ENCODE measurements around the gene RHOG. TPM values are rescaled to one million over a fixed set of nuclear protein-coding genes. Genes with fewer than 3 reads are reported as not detected.
A peak's percentile ranks its signal among the peaks of the same experiment; 100 is the strongest.

Gene RHOG
- total and polyA plus RNA-seq, 5 donors: 18.7 to 26.0 (median 25.3) TPM

- H3K4me1 ChIP-seq (ENCODE audit: control insufficient read depth, insufficient read depth, low read length): no peaks in the 10 kb centered on the region
- intact Hi-C loops (cut with DNase I): no loop called here
- H3K9me3 ChIP-seq (ENCODE audit: control insufficient read depth, low read length): no peaks in the 10 kb centered on the region
- WGBS: 87% methylated on average over 1 of the region's 1 CpG
- no peaks in the 10 kb centered on the region for H3K27me3 ChIP-seq (ENCODE audit: control insufficient read depth, insufficient read depth)
- DNase-seq: no peak
- H3K4me3 ChIP-seq (ENCODE audit: low read length): no peak overlapping the region
- ATAC-seq: no peak
- H3K27ac ChIP-seq (ENCODE audit: low read length): no peak overlapping the region
These were observed 4.5 kb upstream of the RHOG start for GRCh38 chr11:3845246-3845645.

GRCh38 chr11:3843326-3843725 lies 2.6 kb upstream of the RHOG start:
- Histone ChIP-seq H3K4me1 (ENCODE audit: control insufficient read depth, insufficient read depth, low read length) (peaks cover 3% of the 10 kb centered on the region), H3K4me3 (ENCODE audit: low read length) (no peak overlapping the region), H3K9me3 (ENCODE audit: control insufficient read depth, low read length) (no peaks in the 10 kb centered on the region), H3K27ac (ENCODE audit: low read length) (no peak overlapping the region), H3K27me3 (ENCODE audit: control insufficient read depth, insufficient read depth) (no peaks in the 10 kb centered on the region)
- DNase-seq (no peak), ATAC-seq (no peak)
- 87% methylated on average over 3 of the region's 3 CpGs for WGBS
- intact Hi-C loops (cut with DNase I): loop anchor here in 1 of 4 donors (5.0 kb wide), 1 partner anchor 51 kb away; no protein-coding TSS in a partner anchor

- intact Hi-C loops (cut with DNase I): loop anchor here in 1 of 4 donors (5.0 kb wide), 1 partner anchor 49 kb away; no protein-coding TSS in a partner anchor
- 23% methylated on average over 44 of the region's 44 CpGs for WGBS
- peak; percentile 88 to 95 (median 95) for DNase-seq
- Histone ChIP-seq H3K4me3 (ENCODE audit: low read length) (peak overlapping the region; percentile 100), H3K9me3 (ENCODE audit: control insufficient read depth, low read length) (no peaks in the 10 kb centered on the region), H3K4me1 (ENCODE audit: control insufficient read depth, insufficient read depth, low read length) (peaks cover 16% of the 10 kb centered on the region), H3K27me3 (ENCODE audit: control insufficient read depth, insufficient read depth) (no peaks in the 10 kb centered on the region), H3K27ac (ENCODE audit: low read length) (peak overlapping the region; percentile 33)
- ATAC-seq: peak; percentile 79 to 82
These were observed 929 bp upstream of the RHOG start for GRCh38 chr11:3841426-3842350.

- H3K27ac ChIP-seq (ENCODE audit: low read length): peak overlapping the region; percentile 73
- H3K4me1 ChIP-seq (ENCODE audit: control insufficient read depth, insufficient read depth, low read length): peaks cover 18% of the 10 kb centered on the region
- intact Hi-C loops (cut with DNase I): loop anchor here in 1 of 4 donors (5.0 kb wide), 1 partner anchor 48 kb away; no protein-coding TSS in a partner anchor
- 2% methylated on average over 46 of the region's 46 CpGs for WGBS
- H3K27me3 ChIP-seq (ENCODE audit: control insufficient read depth, insufficient read depth): no peaks in the 10 kb centered on the region
- DNase-seq (peak in 2 of 3 donors; percentile 55 to 68), ATAC-seq (peak; percentile 48 to 53)
- no peaks in the 10 kb centered on the region for H3K9me3 ChIP-seq (ENCODE audit: control insufficient read depth, low read length)
- H3K4me3 ChIP-seq (ENCODE audit: low read length): peak overlapping the region; percentile 100
These were observed 522 bp downstream of the RHOG start for GRCh38 chr11:3840004-3840869.

GRCh38 chr11:3838504-3838903 lies 2.3 kb downstream of the RHOG start:
- H3K4me3 ChIP-seq (ENCODE audit: low read length): no peak overlapping the region
- no peaks in the 10 kb centered on the region for H3K27me3 ChIP-seq (ENCODE audit: control insufficient read depth, insufficient read depth)
- H3K27ac ChIP-seq (ENCODE audit: low read length): peak overlapping the region; percentile 18
- DNase-seq: no peak
- no peaks in the 10 kb centered on the region for H3K9me3 ChIP-seq (ENCODE audit: control insufficient read depth, low read length)
- 77% methylated on average over 2 of the region's 2 CpGs for WGBS
- no peak for ATAC-seq
- intact Hi-C loops (cut with DNase I): no loop called here
- H3K4me1 ChIP-seq (ENCODE audit: control insufficient read depth, insufficient read depth, low read length): peaks cover 28% of the 10 kb centered on the region

- Histone ChIP-seq H3K4me3 (ENCODE audit: low read length) (no peak overlapping the region), H3K27me3 (ENCODE audit: control insufficient read depth, insufficient read depth) (no peaks in the 10 kb centered on the region), H3K4me1 (ENCODE audit: control insufficient read depth, insufficient read depth, low read length) (peaks cover 28% of the 10 kb centered on the region), H3K9me3 (ENCODE audit: control insufficient read depth, low read length) (no peaks in the 10 kb centered on the region), H3K27ac (ENCODE audit: low read length) (peak overlapping the region; percentile 18)
- DNase-seq (peak; percentile 56 to 71 (median 69)), ATAC-seq (peak; percentile 5 to 9)
- intact Hi-C loops (cut with DNase I): no loop called here
- WGBS: 57% methylated on average over 1 of the region's 1 CpG
These were observed 3.0 kb downstream of the RHOG start for GRCh38 chr11:3837793-3838192.

- DNase-seq (peak; percentile 62 to 86 (median 84)), ATAC-seq (no peak)
- Histone ChIP-seq H3K9me3 (ENCODE audit: control insufficient read depth, low read length) (no peaks in the 10 kb centered on the region), H3K4me3 (ENCODE audit: low read length) (no peak overlapping the region), H3K4me1 (ENCODE audit: control insufficient read depth, insufficient read depth, low read length) (peaks cover 33% of the 10 kb centered on the region), H3K27me3 (ENCODE audit: control insufficient read depth, insufficient read depth) (no peaks in the 10 kb centered on the region), H3K27ac (ENCODE audit: low read length) (peak overlapping the region; percentile 59)
- intact Hi-C loops (cut with DNase I): no loop called here
- WGBS: 59% methylated on average over 5 of the region's 5 CpGs
These were observed 3.9 kb downstream of the RHOG start for GRCh38 chr11:3836903-3837302.

GRCh38 chr11:3835751-3836150 lies 5.0 kb downstream of the RHOG start:
- Histone ChIP-seq H3K9me3 (ENCODE audit: control insufficient read depth, low read length) (no peaks in the 10 kb centered on the region), H3K27ac (ENCODE audit: low read length) (peak overlapping the region; percentile 63), H3K4me1 (ENCODE audit: control insufficient read depth, insufficient read depth, low read length) (peaks cover 35% of the 10 kb centered on the region), H3K4me3 (ENCODE audit: low read length) (no peak overlapping the region), H3K27me3 (ENCODE audit: control insufficient read depth, insufficient read depth) (no peaks in the 10 kb centered on the region)
- 47% methylated on average over 4 of the region's 4 CpGs for WGBS
- DNase-seq: peak; percentile 41 to 69 (median 65)
- no peak for ATAC-seq
- intact Hi-C loops (cut with DNase I): no loop called here

- intact Hi-C loops (cut with DNase I): no loop called here
- Histone ChIP-seq H3K27ac (ENCODE audit: low read length) (no peak overlapping the region), H3K4me1 (ENCODE audit: control insufficient read depth, insufficient read depth, low read length) (peaks cover 37% of the 10 kb centered on the region), H3K9me3 (ENCODE audit: control insufficient read depth, low read length) (no peaks in the 10 kb centered on the region), H3K27me3 (ENCODE audit: control insufficient read depth, insufficient read depth) (no peaks in the 10 kb centered on the region), H3K4me3 (ENCODE audit: low read length) (no peak overlapping the region)
- ATAC-seq (peak; percentile 36 to 44), DNase-seq (peak; percentile 59 to 83 (median 77))
- 68% methylated on average over 7 of the region's 7 CpGs for WGBS
These were observed 5.9 kb downstream of the RHOG start for GRCh38 chr11:3834664-3835461.

- DNase-seq: no peak
- H3K4me1 ChIP-seq (ENCODE audit: control insufficient read depth, insufficient read depth, low read length): peaks cover 34% of the 10 kb centered on the region
- no peaks in the 10 kb centered on the region for H3K27me3 ChIP-seq (ENCODE audit: control insufficient read depth, insufficient read depth)
- intact Hi-C loops (cut with DNase I): no loop called here
- no peak overlapping the region for H3K4me3 ChIP-seq (ENCODE audit: low read length)
- no peak for ATAC-seq
- no peaks in the 10 kb centered on the region for H3K9me3 ChIP-seq (ENCODE audit: control insufficient read depth, low read length)
- WGBS: 48% methylated on average over 4 of the region's 4 CpGs
- no peak overlapping the region for H3K27ac ChIP-seq (ENCODE audit: low read length)
These were observed 6.5 kb downstream of the RHOG start for GRCh38 chr11:3834349-3834663.
